Measurements from ENCODE around the gene LMX1B.

DNA sequence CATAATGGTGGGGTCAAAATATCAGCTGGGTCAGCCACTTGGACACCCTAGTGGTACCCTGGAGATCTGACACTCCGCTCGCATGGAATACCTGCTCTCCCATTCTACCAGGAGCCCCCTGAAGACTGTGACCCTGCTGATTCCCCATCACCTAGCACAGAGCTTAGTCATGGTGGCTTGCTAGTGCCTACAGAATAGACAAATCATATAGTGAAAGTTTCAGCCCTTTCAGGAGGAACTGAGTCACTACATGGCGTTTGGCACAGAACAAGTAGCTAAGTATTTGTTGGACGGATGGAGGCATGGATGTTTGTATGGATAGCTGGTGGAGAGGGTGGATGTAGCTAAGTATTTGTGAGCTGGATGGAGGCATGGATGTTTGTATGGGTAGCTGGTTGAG, 65.3 kb downstream of the LMX1B start:
- TF ChIP-seq, protein P1, sequence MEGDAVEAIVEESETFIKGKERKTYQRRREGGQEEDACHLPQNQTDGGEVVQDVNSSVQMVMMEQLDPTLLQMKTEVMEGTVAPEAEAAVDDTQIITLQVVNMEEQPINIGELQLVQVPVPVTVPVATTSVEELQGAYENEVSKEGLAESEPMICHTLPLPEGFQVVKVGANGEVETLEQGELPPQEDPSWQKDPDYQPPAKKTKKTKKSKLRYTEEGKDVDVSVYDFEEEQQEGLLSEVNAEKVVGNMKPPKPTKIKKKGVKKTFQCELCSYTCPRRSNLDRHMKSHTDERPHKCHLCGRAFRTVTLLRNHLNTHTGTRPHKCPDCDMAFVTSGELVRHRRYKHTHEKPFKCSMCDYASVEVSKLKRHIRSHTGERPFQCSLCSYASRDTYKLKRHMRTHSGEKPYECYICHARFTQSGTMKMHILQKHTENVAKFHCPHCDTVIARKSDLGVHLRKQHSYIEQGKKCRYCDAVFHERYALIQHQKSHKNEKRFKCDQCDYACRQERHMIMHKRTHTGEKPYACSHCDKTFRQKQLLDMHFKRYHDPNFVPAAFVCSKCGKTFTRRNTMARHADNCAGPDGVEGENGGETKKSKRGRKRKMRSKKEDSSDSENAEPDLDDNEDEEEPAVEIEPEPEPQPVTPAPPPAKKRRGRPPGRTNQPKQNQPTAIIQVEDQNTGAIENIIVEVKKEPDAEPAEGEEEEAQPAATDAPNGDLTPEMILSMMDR (IDR thresholded peaks at IDR 0.05) = no peak
- TF ChIP-seq TEAD4 (CRISPR knock-in tag; IDR thresholded peaks at IDR 0.05) = no peak
- no peak for TF ChIP-seq IRF2 (CRISPR knock-in tag; IDR thresholded peaks at IDR 0.05; ENCODE audit: borderline replicate concordance, low read depth)
- TF ChIP-seq, protein P2, sequence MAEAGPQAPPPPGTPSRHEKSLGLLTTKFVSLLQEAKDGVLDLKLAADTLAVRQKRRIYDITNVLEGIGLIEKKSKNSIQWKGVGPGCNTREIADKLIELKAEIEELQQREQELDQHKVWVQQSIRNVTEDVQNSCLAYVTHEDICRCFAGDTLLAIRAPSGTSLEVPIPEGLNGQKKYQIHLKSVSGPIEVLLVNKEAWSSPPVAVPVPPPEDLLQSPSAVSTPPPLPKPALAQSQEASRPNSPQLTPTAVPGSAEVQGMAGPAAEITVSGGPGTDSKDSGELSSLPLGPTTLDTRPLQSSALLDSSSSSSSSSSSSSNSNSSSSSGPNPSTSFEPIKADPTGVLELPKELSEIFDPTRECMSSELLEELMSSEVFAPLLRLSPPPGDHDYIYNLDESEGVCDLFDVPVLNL (CRISPR knock-in tag; IDR thresholded peaks at IDR 0.05; ENCODE audit: borderline replicate concordance, low read depth) = no peak
- TF ChIP-seq, protein P3, sequence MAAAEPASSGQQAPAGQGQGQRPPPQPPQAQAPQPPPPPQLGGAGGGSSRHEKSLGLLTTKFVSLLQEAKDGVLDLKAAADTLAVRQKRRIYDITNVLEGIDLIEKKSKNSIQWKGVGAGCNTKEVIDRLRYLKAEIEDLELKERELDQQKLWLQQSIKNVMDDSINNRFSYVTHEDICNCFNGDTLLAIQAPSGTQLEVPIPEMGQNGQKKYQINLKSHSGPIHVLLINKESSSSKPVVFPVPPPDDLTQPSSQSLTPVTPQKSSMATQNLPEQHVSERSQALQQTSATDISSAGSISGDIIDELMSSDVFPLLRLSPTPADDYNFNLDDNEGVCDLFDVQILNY (CRISPR knock-in tag; IDR thresholded peaks at IDR 0.05) = no peak
- TF ChIP-seq, protein P4, sequence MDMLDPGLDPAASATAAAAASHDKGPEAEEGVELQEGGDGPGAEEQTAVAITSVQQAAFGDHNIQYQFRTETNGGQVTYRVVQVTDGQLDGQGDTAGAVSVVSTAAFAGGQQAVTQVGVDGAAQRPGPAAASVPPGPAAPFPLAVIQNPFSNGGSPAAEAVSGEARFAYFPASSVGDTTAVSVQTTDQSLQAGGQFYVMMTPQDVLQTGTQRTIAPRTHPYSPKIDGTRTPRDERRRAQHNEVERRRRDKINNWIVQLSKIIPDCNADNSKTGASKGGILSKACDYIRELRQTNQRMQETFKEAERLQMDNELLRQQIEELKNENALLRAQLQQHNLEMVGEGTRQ (CRISPR knock-in tag; IDR thresholded peaks at IDR 0.05) = no peak
- no peak for TF ChIP-seq JUN (CRISPR knock-in tag; IDR thresholded peaks at IDR 0.05)
- no peak for TF ChIP-seq ELF4 (CRISPR knock-in tag; IDR thresholded peaks at IDR 0.05; ENCODE audit: low read depth)
- no peak for TF ChIP-seq CREB1 (CRISPR knock-in tag; IDR thresholded peaks at IDR 0.05)
- TF ChIP-seq, protein P5, sequence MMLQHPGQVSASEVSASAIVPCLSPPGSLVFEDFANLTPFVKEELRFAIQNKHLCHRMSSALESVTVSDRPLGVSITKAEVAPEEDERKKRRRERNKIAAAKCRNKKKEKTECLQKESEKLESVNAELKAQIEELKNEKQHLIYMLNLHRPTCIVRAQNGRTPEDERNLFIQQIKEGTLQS (CRISPR knock-in tag; conservative IDR thresholded peaks at IDR 0.05) = no peak
- TF ChIP-seq ZNF263 (CRISPR knock-in tag; IDR thresholded peaks at IDR 0.05; ENCODE audit: low read depth) = no peak

All from WTC11 (cell line).